MV-4-11 (cell line): ENCODE data around the gene ARMC8.

Experiments used
- DNase-seq: peaks from one replicate; lab custom pipeline; 2025; lab: John Stamatoyannopoulos, UW

Gene ARMC8

GRCh38 chr3:138249636-138250035 is 62.5 kb downstream of the ARMC8 start:
- DNase-seq: no peak

GRCh38 chr3:138253609-138254008 is 66.5 kb downstream of the ARMC8 start:
- DNase-seq: no peak

GRCh38 chr3:138254216-138254615 is 67.1 kb downstream of the ARMC8 start:
- no peak for DNase-seq

GRCh38 chr3:138256022-138256421 is 68.9 kb downstream of the ARMC8 start:
- DNase-seq: no peak

GRCh38 chr3:138257986-138258385 is 70.9 kb downstream of the ARMC8 start:
- DNase-seq: no peak

- DNase-seq: no peak
Observed at GRCh38 chr3:138259126-138259525, 72.0 kb downstream of the ARMC8 start.

GRCh38 chr3:138260611-138261010 is 73.5 kb downstream of the ARMC8 start:
- DNase-seq: no peak

- no peak for DNase-seq
Observed at GRCh38 chr3:138263104-138263503, 76.0 kb downstream of the ARMC8 start.

GRCh38 chr3:138265745-138266144 is 78.6 kb downstream of the ARMC8 start:
- no peak for DNase-seq

- no peak for DNase-seq
Observed at GRCh38 chr3:138267083-138267482, 80.0 kb downstream of the ARMC8 start.

- DNase-seq: no peak
Observed at GRCh38 chr3:138270245-138270644, 83.1 kb downstream of the ARMC8 start.

- DNase-seq: peak; percentile 10
Observed at GRCh38 chr3:138271189-138271794, 84.2 kb downstream of the ARMC8 start.

- no peak for DNase-seq
Observed at GRCh38 chr3:138281561-138281960, 94.5 kb downstream of the ARMC8 start.

GRCh38 chr3:138282836-138283235 is 95.7 kb downstream of the ARMC8 start:
- DNase-seq: no peak

GRCh38 chr3:138284079-138284478 is 97.0 kb downstream of the ARMC8 start:
- DNase-seq: no peak

GRCh38 chr3:138284957-138285477 is 97.9 kb downstream of the ARMC8 start:
- DNase-seq: no peak

GRCh38 chr3:138289260-138289659 is 102.2 kb downstream of the ARMC8 start:
- no peak for DNase-seq

GRCh38 chr3:138289701-138290100 is 102.6 kb downstream of the ARMC8 start:
- DNase-seq: no peak

- no peak for DNase-seq
Observed at GRCh38 chr3:138296639-138297038, 109.5 kb downstream of the ARMC8 start.

GRCh38 chr3:138297059-138297607 is 110.0 kb downstream of the ARMC8 start:
- DNase-seq: no peak

- no peak for DNase-seq
Observed at GRCh38 chr3:138297876-138298275, 110.8 kb downstream of the ARMC8 start.

GRCh38 chr3:138300647-138301046 is 113.5 kb downstream of the ARMC8 start:
- no peak for DNase-seq

GRCh38 chr3:138303474-138303873 is 116.4 kb downstream of the ARMC8 start:
- no peak for DNase-seq

- no peak for DNase-seq
Observed at GRCh38 chr3:138307899-138308298, 120.8 kb downstream of the ARMC8 start.
